Kidney (tissue), 14 donors: Measurements from ENCODE around the gene EFNB3. TPM values are rescaled to one million over a fixed set of nuclear protein-coding genes. Genes with fewer than 3 reads are reported as not detected.

Experiments used
- DNase-seq, 5 donors: peaks; one replicate each; pipeline ENCODE4 v3.0.0-alpha.2; 2013 to 2020
- FAIRE-seq: peaks from 2 replicates; lab custom pipeline; 2012; peaks lifted over from hg19 to GRCh38; lab: Jason Lieb, UNC
- H3K27ac ChIP-seq, 2 donors: one replicate each; pipeline ENCODE4 v1.7.0; 2013; ENCODE audit warnings: low read depth in 2 of 2, low read length in 2 of 2, inconsistent platforms in 1 of 2
- H3K27me3 ChIP-seq: one replicate; pipeline ENCODE4 v1.7.1; 2013; ENCODE audit warnings: low read length, inconsistent platforms; ENCODE audit not compliant: control insufficient read depth, insufficient read depth
- H3K36me3 ChIP-seq, 3 donors: one replicate each; pipeline versions ENCODE4 v1.7.0 to v1.7.1; 2013; ENCODE audit warnings: low read length in 3 of 3, control low read depth in 1 of 3, inconsistent platforms in 1 of 3; ENCODE audit not compliant: insufficient read depth in 3 of 3, control insufficient read depth in 2 of 3
- H3K4me1 ChIP-seq, 3 donors: one replicate each; pipeline versions ENCODE4 v1.7.0 to v1.7.1; 2013; ENCODE audit warnings: low read length in 3 of 3, inconsistent platforms in 1 of 3, low read depth in 1 of 3; ENCODE audit not compliant: control insufficient read depth in 2 of 3, insufficient read depth in 2 of 3
- H3K4me3 ChIP-seq, 3 donors: one replicate each; pipeline versions ENCODE4 v1.7.0 to v1.8.1; 2013; ENCODE audit warnings: low read length in 3 of 3, control low read depth in 1 of 3, inconsistent platforms in 1 of 3
- H3K9ac ChIP-seq, 3 donors: one replicate each; pipeline versions ENCODE4 v1.7.0 to v1.7.1; 2013; ENCODE audit warnings: low read length in 3 of 3, control low read depth in 1 of 3, inconsistent platforms in 1 of 3
- H3K9me3 ChIP-seq, 3 donors: one replicate each; pipeline versions ENCODE4 v1.7.0 to v1.7.1; 2013; ENCODE audit warnings: low read length in 3 of 3, control low read depth in 1 of 3, inconsistent platforms in 1 of 3; ENCODE audit not compliant: control insufficient read depth in 2 of 3, insufficient read depth in 1 of 3
- CTCF ChIP-seq: IDR thresholded peaks from 3 replicates; pipeline ENCODE4 v1.5.1; 2012; ENCODE audit warnings: mild to moderate bottlenecking, moderate library complexity, borderline replicate concordance; ENCODE audit not compliant: insufficient read depth; ENCODE audit errors: extremely low read depth
- intact Hi-C: fragments of 100-400 bp; cut with DNase I; formaldehyde crosslinking; loops from one replicate; pipeline ENCODE4 v1.11.1; 2022
- polyA plus RNA-seq: library from polyadenylated mRNA; stranded (reverse); fragments of 350-450 nt; fragmentation: Illumina TruSeq; extraction: RNeasy Lipid Tissue Mini Kit (QIAGEN cat#74804); gene quantifications from one replicate; pipeline ENCODE4 v1.2.3, GENCODE V29; 2014; ENCODE audit warnings: low read depth, low replicate concordance; ENCODE audit not compliant: insufficient read depth
- total RNA-seq: library from RNA; stranded (reverse); fragmentation: NEBNext Ultra II Directional; extraction: Animal tissue kit (Norgen Biotek cat#: 25700); gene quantifications from one replicate; pipeline ENCODE4 v1.2.1, GENCODE V29; 2021
- donor health status: control.
- donor health status: control.
- donor health status: control.
- donor health status: control.
- donor health status: control.
- donor health status: DM: yes; HTN: yes; CAD: no.
- donor health status: Normal renal cell carcinoma (clear cell type).

Gene EFNB3
- total and polyA plus RNA-seq, 2 donors from 2014 or later = 2.3 to 3.5 TPM

GRCh38 chr17:7687072-7687907, 17.7 kb upstream of the EFNB3 start, which contains the start of gene TP53:
TSS of gene TP53 (minus strand) at chr17:7687490. CDS start at chr17:7676594, 10,896 bp downstream.
- Histone ChIP-seq H3K4me3 (peak within 1 kb of the TSS; percentile 96 to 99 (median 98)), H3K27me3 (no peaks in the 10 kb centered on the region), H3K9me3 (no peaks in the 10 kb centered on the region), H3K9ac (peak within 1 kb of the TSS; percentile 92 to 96 (median 95)), H3K36me3 (no peaks in the 10 kb centered on the region), H3K4me1 (peaks cover 0 to 14% (median 7%) of the 10 kb centered on the region in 3 donors), H3K27ac (peak within 1 kb of the TSS; percentile 96)
- FAIRE-seq (no peak), DNase-seq (peak; percentile 91 to 97 (median 93))
- intact Hi-C loops = no loop called here
- TF ChIP-seq CTCF = peak; percentile 17

- Histone ChIP-seq H3K4me3 (peak within 1 kb of the TSS; percentile 96 to 99 (median 98)), H3K9me3 (no peaks in the 10 kb centered on the region), H3K9ac (peak within 1 kb of the TSS; percentile 87 to 96 (median 92)), H3K36me3 (no peaks in the 10 kb centered on the region), H3K4me1 (peaks cover 0 to 14% (median 7%) of the 10 kb centered on the region in 3 donors), H3K27ac (peak within 1 kb of the TSS; percentile 96), H3K27me3 (no peaks in the 10 kb centered on the region)
- intact Hi-C loops = no loop called here
- FAIRE-seq (peak; percentile 89), DNase-seq (peak; percentile 98 to 100 (median 99))
- peak; percentile 99 for TF ChIP-seq CTCF
Measured at GRCh38 chr17:7687908-7688807, 16.8 kb upstream of the EFNB3 start, which contains the start of gene WRAP53. TSS of gene WRAP53 (plus strand) at chr17:7688477. CDS start at chr17:7688649, 172 bp downstream.

GRCh38 chr17:7688808-7689316, 16.1 kb upstream of the EFNB3 start:
- no peak for FAIRE-seq
- H3K36me3 ChIP-seq = no peaks in the 10 kb centered on the region
- H3K27me3 ChIP-seq = no peaks in the 10 kb centered on the region
- H3K4me1 ChIP-seq = peaks cover 0 to 14% (median 7%) of the 10 kb centered on the region in 3 donors
- no peaks in the 10 kb centered on the region for H3K9me3 ChIP-seq
- H3K4me3 ChIP-seq = peak overlapping the region; percentile 96 to 99 (median 97)
- intact Hi-C loops = no loop called here
- no peak for DNase-seq
- H3K9ac ChIP-seq = peak overlapping the region; percentile 70 to 92 (median 87)
- no peak for TF ChIP-seq CTCF
- H3K27ac ChIP-seq = no peak overlapping the region
